ENCODE data around the gene MOV10L1.

The MOV10L1 gene

GRCh38 chr22:50059881-50060262 lies 29.9 kb upstream of the MOV10L1 start:
- no peak for DNase-seq

GRCh38 chr22:50060441-50061140 lies 29.2 kb upstream of the MOV10L1 start:
- no peak for DNase-seq

GRCh38 chr22:50061141-50061823 lies 28.5 kb upstream of the MOV10L1 start:
- no peak for DNase-seq

GRCh38 chr22:50061824-50062355 lies 27.9 kb upstream of the MOV10L1 start:
- no peak for DNase-seq

GRCh38 chr22:50062509-50063135 lies 27.2 kb upstream of the MOV10L1 start:
- DNase-seq = no peak

GRCh38 chr22:50063589-50064393 lies 26.0 kb upstream of the MOV10L1 start:
- no peak for DNase-seq

GRCh38 chr22:50064453-50064852 lies 25.4 kb upstream of the MOV10L1 start:
- no peak for DNase-seq

GRCh38 chr22:50067244-50067643 lies 22.6 kb upstream of the MOV10L1 start:
- DNase-seq = no peak

- DNase-seq = no peak
Observed at GRCh38 chr22:50068096-50068495, 21.7 kb upstream of the MOV10L1 start.

- no peak for DNase-seq
Observed at GRCh38 chr22:50070366-50070765, 19.4 kb upstream of the MOV10L1 start.

- no peak for DNase-seq
Observed at GRCh38 chr22:50071432-50072166, 18.2 kb upstream of the MOV10L1 start.

- no peak for DNase-seq
Observed at GRCh38 chr22:50072167-50072555, 17.6 kb upstream of the MOV10L1 start.

GRCh38 chr22:50072714-50073538 lies 16.9 kb upstream of the MOV10L1 start:
- DNase-seq = no peak

GRCh38 chr22:50074056-50074455 lies 15.8 kb upstream of the MOV10L1 start:
- DNase-seq = no peak

GRCh38 chr22:50074551-50075530 lies 15.0 kb upstream of the MOV10L1 start:
- DNase-seq = no peak

- no peak for DNase-seq
Observed at GRCh38 chr22:50076646-50077535, 12.9 kb upstream of the MOV10L1 start.

- no peak for DNase-seq
Observed at GRCh38 chr22:50078246-50078645, 11.6 kb upstream of the MOV10L1 start.

- no peak for DNase-seq
Observed at GRCh38 chr22:50078761-50079160, 11.0 kb upstream of the MOV10L1 start.

- DNase-seq = no peak
Observed at GRCh38 chr22:50080077-50080465, 9.7 kb upstream of the MOV10L1 start.
